Measurements from ENCODE around the gene COL27A1.
"Not testable (repeated sequence)": the region's sequence is repeated elsewhere in the genome, so short reads cannot be mapped to it uniquely, and the experiment has no call there.

The COL27A1 gene

DNA sequence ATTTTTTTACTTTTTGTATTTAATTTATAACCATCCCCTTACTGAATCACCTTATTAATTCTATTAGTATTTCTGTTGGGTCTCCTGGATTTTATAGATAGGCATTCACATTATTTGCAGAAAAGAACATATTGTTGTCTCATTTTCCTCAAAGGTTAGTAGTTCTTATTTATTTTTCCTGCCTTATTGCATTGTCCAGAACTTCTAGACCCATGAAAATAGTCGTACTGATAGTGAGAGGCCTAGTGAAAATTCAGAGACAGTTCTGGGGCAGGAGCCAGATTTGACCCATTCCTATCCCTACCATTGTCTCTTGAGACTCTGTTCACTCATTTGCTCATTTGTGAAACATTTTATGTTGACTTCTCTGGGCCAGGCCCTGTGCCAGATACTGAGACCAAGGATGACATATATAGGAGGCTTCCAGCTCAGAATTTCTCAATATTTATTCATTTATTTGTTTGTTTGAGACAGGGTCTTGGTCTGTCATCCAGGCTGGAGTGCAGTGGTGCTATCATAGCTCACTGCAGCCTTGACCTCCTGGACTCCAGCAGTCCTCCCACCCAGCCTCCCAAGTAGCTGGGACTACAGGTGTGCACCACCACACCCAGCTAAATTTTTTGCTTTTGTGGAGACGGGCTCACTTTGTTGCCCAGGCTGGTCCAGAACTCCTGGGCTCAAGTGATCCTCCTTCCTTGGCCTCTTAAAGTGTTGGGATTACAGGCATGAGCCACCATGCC, 34.7 kb downstream of the COL27A1 start:
- no peak overlapping the region for H3K4me3 ChIP-seq (ENCODE audit: low read depth, low read length)
- TF ChIP-seq, protein P1, sequence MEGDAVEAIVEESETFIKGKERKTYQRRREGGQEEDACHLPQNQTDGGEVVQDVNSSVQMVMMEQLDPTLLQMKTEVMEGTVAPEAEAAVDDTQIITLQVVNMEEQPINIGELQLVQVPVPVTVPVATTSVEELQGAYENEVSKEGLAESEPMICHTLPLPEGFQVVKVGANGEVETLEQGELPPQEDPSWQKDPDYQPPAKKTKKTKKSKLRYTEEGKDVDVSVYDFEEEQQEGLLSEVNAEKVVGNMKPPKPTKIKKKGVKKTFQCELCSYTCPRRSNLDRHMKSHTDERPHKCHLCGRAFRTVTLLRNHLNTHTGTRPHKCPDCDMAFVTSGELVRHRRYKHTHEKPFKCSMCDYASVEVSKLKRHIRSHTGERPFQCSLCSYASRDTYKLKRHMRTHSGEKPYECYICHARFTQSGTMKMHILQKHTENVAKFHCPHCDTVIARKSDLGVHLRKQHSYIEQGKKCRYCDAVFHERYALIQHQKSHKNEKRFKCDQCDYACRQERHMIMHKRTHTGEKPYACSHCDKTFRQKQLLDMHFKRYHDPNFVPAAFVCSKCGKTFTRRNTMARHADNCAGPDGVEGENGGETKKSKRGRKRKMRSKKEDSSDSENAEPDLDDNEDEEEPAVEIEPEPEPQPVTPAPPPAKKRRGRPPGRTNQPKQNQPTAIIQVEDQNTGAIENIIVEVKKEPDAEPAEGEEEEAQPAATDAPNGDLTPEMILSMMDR (IDR thresholded peaks at IDR 0.05; ENCODE audit: borderline replicate concordance, insufficient read depth, low read depth, low read length), result no peak

DNA sequence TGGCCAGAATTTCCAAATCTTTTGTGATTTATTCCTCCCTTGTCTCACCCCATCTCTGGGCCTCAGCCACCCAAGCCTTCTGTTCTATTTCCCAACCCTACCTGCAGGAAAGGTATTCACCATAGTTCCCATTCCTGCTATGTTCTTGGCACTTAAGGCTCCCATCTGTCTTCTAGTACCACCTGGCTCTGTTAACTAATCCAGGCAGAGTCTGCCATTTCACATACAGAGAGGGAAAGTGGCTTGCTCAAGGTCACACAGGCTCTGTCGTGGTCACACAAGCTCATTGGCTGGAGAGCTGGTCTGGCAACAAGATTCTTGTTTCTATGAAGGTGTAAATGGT, 35.2 kb downstream of the COL27A1 start:
- TF ChIP-seq, protein P1 (IDR thresholded peaks at IDR 0.05; ENCODE audit: borderline replicate concordance, insufficient read depth, low read depth, low read length), result no peak

DNA sequence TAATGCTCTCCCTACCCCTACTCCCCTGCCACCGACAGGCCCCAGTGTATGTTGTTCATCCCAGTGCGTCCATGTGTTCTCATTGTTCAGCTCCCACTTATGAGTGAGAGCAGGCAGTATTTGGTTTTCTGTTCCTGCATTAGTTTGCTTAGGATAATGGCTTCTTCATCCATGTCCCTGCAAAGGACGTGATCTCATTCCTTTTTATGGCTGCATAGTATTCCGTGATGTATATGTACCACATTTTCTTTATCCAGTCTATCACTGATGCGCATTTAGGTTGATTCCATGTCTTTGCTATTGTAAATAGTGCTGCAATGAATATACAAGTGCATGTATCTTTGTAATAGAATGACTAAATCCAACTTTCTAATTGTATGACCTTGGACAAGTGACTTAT, 36.1 kb downstream of the COL27A1 start:
- H3K4me3 ChIP-seq (ENCODE audit: low read depth, low read length), result not testable (repeated sequence)

More for the DNA sequence above, 35.2 kb downstream of the COL27A1 start:
- no peak overlapping the region for H3K4me3 ChIP-seq (ENCODE audit: low read depth, low read length)

DNA sequence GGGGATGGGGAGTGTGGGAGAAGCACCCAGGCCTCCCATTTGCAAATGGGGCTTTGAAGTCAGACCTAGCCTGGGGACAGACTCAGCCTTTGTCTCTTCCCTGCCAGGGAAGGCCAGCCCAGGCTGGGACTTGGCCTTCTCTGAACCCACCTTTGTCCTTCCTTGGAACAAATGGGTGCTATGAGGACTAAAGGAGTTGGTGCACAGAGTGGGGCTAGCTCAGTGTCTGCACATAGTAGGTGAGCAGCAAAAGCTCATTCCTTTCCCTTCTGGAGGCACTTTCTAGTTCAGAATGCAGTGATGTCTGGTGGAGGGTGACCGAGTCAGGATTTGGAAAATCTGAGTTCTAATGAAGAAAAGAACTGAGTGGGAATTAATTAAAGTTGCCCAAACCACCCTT, 37.2 kb downstream of the COL27A1 start:
- H3K4me3 ChIP-seq (ENCODE audit: low read depth, low read length), result no peak overlapping the region
- TF ChIP-seq, protein P1 (IDR thresholded peaks at IDR 0.05; ENCODE audit: borderline replicate concordance, insufficient read depth, low read depth, low read length), result no peak

DNA sequence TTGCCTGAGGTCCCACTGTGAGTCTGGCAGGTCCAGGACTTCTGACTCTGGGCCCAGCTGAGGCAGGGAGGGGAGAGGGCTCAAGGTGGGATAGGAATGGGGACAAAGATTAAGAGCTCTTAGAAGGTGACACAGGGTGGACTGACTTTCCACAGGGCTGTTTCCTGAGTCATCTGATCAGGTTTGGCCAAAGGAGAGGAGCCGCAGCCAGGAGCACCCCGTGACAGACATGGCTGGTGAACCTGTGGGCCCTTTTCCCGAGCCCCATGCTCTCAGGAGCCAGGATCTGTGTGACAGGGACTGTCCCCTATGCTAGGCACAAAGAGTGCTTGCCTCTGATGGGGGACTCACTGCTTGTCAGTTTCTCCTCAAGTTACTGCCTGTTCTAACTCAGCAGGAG, 37.8 kb downstream of the COL27A1 start:
- H3K4me3 ChIP-seq (ENCODE audit: low read depth, low read length), result no peak overlapping the region
- TF ChIP-seq, protein P1 (IDR thresholded peaks at IDR 0.05; ENCODE audit: borderline replicate concordance, insufficient read depth, low read depth, low read length), result no peak

DNA sequence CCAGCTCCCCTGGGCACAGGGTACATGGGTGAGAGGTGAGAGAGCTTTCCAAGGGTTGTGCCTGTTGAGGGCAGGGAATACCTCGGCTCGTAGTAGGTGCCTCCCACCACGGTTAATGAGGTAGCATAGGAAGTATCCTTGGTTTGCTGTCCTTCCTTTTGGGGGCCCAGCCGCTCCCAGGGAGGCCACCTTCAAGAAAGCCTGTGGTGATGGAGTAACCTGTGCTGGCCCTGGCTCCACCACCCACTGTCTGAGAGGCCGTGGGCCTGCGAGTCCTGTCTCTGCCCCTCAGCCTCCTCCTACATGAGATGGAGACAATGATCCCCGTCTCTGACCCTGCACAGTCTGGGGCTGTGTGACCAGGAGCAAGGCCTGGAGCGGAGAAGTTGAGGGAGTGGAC, 40.8 kb downstream of the COL27A1 start:
- no peak overlapping the region for H3K4me3 ChIP-seq (ENCODE audit: low read depth, low read length)
- TF ChIP-seq, protein P1 (IDR thresholded peaks at IDR 0.05; ENCODE audit: borderline replicate concordance, insufficient read depth, low read depth, low read length), result no peak

DNA sequence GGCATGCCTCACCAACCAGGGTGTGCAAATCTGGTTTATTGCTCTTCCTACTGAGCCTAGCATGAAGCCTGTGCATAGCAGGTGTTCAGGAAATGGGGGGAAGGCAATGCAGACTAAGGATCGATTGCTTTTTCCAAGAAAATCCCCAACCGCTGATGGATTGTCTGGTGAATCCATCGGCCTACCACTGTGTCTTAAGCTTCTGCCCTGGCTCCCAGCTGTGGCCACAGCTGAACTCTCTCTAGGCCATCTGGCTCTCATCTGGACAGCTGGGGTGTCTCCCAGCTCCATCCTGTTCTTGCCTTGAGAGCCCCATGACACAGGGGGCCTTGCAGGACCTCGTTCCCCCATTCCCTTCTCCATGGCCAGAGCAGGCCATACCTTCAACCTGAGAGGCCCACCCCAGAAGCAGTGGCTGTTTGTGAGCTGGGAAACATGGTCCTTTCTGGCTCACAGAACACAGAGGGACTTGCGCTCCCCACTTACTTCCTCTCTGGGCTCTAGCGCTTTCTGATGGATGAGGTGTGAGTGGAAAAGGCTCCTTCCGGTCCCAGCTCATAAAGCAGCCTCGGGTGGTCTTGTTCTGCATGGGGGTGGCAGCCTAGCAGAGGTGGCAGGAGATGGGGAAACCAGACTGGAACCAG, 41.8 kb downstream of the COL27A1 start:
- TF ChIP-seq, protein P1 (IDR thresholded peaks at IDR 0.05; ENCODE audit: borderline replicate concordance, insufficient read depth, low read depth, low read length), result no peak
- no peak overlapping the region for H3K4me3 ChIP-seq (ENCODE audit: low read depth, low read length)

Data from GM12875 (cell line).